Measurements from ENCODE around the gene PCNX2.

PCNX2 gene, protein sequence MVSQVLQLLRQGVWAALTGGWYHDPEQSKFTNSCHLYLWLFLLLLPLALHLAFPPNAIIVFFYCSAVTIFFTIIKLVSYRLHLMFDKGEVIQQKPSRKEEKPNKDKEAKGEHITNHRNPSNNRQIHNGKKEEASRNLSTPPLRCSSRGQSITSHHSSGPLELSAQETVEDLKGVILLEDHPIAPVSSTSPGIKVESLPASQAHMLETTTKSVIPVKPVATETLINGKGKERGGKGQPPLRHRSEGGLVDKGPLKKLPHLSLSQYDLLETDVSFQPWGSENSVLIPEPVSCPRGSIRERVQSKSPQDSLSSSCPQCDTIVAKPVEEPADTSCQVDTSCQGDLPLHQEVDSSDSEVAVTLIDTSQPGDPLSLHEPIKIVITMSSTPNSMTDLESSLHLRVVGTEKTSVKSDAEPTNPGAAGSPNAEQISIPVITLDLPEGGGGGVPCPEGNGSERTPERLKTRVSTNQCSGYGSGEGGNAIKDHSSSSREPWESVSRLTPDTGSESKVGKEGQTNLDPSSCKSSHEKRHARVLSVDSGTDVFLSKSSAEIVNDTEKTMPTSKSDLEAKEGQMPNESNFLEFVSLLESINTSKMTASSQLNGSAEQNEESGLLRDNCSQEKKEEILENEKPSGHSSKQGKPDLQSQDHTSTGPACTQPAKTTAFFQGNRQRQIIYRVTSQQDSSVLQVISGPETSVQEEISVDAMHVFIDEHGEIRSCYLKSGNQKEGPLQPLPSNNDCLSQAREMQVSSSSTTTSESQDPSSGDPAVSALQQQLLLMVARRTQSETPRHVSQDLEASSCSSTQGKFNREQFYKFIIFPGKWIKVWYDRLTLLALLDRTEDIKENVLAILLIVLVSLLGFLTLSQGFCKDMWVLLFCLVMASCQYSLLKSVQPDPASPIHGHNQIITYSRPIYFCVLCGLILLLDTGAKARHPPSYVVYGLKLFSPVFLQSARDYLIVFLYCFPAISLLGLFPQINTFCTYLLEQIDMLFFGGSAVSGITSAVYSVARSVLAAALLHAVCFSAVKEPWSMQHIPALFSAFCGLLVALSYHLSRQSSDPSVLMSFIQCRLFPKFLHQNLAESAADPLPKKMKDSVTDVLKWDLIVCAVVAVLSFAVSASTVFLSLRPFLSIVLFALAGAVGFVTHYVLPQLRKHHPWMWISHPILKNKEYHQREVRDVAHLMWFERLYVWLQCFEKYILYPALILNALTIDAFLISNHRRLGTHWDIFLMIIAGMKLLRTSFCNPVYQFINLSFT (N-terminal part only)

DNA sequence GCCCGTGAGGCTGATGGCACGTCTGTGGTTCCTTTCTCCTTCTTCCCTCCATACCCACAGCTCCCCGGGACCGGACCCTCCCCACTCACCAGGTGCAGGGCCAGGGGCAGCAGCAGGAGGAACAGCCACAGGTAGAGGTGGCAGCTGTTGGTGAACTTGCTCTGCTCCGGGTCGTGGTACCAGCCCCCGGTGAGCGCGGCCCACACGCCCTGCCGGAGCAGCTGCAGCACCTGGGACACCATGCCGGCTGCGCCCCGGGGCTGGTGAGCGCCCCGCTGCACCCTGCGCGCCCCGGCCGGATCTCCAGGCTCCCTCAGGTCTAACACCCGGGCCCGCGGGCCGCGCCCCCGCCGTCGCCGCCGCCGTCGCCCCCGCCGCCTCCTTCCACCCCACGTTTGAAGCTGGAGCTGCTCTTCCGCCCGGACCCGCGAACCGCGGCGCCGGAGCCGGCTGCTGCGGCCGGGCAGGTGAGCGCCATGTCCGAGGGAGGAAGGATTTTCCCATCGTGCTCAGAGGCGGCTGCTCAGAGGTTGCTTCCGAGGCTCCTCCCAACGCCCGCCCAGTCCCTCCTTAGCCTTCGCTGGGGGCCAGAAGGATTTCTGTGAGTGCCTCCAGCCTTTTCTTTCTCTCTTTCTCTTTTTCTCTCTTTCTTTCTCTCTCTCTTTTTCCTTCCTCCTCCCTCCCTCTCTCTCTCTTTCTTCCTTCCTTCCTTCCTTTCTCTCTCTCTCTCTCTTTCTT is at the start of gene PCNX2:
PCNX2 (minus strand) TSS at position 489 of the 738 bp plus-strand sequence; CDS start at position 242, 247 bp downstream.
- DNase-seq (ENCODE audit: low read depth, low spot score), result no peak

DNA sequence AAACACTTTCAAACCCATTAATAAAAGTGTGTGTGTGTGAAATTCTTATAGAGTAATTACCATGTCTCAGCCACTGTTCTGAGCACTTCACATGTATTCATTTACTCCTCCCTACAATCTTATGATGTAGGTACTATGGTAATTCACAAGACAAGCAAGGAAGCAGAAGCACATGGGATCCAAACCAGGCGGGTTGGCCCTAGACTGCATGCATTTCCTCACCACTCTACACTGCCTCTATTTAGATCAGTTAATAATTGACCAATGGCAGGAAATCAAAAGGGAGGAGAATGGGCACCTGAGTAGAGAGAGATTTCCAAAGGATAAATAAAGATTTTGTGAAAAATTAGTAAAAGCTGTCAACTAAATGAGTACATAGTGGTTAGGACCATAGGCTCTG is 47.7 kb upstream of the PCNX2 start:
- no peak for DNase-seq (ENCODE audit: low read depth, low spot score)

DNA sequence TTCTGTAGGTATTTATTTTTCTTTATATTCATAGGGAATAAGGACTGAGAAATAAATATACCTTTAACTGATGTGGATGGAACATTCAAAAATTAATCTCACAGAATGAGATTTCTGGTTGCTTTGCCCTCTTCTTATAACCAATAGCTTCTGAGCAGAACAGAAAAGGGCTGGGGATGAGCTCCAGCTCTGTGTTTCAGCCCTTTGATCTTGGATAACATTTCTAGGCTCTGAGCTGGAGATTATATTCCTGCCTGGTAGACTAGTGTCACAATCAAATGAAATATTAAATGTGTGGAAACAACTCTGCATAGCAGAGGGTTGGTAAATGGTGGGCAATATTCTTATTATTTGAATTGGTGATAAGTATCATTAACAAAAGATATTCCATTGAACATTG is 46.6 kb upstream of the PCNX2 start:
- DNase-seq (ENCODE audit: low read depth, low spot score), result no peak

DNA sequence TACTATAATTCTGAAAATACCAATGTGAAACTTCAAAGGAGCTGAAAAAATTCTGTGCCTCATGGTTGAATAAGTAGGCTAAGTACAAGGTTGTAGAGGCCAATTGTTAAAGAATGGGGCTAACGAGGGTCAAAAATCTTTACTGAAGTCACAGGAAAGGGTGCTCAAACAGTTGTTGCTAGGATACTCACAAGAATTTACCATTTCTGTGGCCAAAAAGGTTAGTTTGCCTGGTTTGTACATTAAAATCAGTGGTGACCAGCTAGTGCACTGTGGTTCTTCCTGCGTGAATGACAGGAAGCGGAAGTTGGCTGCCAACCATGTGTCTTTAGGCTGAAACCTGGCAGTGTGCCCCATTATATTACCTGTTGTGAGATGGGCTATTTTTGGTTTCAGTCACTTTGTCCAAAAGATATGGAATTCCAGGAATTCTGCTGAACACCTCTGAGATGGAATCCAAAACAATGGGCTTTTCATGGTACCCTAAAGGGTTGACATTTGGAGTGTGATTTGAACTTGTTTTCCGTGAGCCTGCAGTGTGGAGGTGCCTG is 45.5 kb upstream of the PCNX2 start:
- DNase-seq (ENCODE audit: low read depth, low spot score), result no peak

DNA sequence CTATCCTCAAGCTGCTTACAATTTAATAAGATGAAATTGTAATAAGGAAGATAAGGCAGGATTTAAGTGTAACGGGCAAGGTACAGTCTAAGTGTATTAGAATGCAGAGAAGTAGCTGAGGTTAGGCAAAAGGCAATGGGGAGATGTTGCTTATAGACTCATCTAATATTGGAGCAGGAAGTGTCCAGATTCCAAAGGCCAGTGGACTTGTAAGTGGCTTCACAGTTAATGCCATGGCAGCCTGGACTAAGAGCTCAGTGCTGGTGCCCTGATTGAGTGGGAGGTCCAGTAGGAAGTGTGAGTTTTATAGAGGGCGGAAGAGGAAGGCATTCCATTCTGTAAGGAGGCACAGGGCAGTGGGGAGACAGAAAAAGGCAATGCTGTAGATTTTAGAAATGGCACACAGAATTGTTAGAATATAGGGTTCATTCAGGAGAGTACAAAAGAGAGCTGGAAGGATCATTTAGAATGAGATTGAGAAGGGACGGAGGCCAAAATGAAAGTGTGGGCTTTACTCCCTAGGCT is 44.6 kb upstream of the PCNX2 start:
- DNase-seq (ENCODE audit: low read depth, low spot score), result no peak

DNA sequence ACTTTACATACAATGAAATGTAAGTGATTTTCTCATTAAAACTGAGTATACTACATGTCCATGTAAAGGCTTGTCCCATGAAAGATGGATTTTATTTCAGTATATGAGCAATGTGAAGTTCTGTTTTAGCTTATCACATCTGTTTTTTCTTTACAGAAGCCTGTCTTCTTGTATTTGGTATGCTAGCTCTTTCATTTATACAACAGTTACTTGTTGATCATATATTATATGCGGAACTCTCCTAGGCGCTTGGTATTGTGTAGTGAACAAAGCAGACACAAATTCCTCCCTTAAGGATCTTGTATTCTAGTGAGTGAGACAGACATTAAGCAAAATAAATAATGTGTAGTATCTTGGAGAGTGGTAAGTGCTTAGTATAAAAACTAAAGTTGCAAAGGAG is 42.6 kb upstream of the PCNX2 start:
- no peak for DNase-seq (ENCODE audit: low read depth, low spot score)

DNA sequence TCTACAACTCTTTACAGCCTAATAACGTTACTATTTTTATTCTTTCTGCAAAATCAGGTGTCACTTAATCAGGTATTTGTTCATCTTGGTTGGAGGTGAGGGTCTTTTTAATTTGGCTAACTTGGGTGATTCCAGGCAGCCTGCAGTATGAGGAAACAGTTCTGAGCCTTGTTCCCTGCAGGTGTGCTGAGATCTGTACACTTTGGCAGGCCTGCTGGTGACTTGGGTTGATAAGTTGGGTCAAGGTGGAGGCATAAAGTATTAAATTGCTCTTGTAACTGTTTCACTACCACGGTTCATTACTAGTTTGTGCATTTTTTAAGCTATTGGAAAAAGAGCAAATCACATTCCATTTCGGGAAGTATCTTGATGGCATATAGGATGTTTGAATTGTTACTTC is 42.0 kb upstream of the PCNX2 start:
- DNase-seq (ENCODE audit: low read depth, low spot score), result no peak

DNA sequence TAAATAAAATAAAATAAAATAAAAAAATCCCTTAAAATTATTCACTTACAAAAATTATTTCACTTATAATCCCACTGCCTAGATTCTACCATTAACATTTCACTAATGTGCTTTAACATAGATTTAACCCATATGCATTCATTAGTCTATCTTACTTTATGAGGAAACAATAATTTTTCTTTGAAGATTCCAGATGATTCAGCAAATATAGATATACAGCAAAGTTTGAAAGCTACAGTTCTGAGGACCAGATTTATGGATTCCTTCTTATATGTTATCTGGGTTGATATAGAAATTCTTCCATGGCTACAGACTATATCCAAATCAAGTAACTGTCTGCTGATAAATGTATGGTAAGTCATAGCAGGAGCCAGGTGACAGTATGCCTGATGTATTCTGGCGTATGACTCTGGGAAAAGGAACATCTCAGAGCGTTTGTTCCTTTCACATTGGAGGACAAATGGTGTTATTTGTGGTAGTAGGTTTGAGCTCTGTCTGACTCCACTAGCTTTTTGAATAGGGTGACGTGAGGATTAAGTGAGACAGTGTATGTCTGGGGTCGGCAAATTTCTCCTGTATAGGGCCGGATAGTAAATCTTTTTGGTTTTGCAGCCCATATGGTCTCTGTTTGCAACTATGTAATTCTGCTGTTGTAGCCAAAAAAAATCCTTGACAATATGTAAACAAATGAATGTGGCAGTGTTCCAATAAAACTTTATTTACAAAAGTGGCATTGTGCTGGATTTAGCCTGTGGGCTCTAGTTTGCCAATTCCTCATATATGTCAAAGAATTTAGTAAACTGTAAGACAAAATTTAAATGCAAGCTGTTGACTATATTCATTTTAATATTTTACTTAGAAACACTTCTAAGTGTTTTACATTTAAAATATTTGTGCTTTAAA is 41.3 kb upstream of the PCNX2 start:
- DNase-seq (ENCODE audit: low read depth, low spot score), result no peak

DNA sequence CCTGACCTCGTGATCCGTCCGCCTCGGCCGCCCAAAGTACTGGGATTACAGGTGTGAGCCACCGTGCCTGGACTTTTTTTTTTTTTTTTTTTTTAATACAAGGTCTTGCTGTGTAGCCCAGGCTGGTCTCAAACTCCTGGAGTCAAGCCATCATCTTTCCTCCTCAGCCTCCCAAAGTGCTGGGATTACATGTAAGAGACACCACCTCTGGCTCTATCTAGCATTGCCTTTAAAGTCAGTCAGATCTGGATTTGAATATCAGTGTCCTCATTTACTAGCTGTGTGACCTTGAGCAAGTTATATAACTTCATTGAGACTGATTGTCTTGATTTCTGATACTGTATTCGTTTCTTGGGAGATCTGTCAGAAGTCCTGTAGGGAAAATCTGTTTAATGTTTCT is 38.6 kb upstream of the PCNX2 start:
- DNase-seq (ENCODE audit: low read depth, low spot score), result no peak

DNA sequence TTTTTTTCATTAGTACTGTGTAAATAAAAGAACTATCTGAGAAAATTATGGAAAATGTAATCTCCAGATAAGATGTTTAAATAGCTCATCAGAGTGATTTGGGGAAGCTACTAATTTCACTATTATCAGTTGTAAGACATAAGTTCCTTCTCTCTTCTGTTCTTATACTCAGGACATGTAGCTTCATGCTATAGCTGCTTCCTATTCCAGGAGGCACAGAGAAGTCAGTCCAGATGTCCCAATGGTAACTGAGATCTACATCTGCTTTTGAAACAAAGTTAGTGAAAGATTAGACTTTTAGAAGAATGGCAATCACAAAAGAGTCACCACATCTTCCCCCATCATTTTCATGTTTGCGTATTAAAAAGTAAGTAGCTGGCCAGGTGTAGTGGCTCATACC is 37.6 kb upstream of the PCNX2 start:
- no peak for DNase-seq (ENCODE audit: low read depth, low spot score)

DNA sequence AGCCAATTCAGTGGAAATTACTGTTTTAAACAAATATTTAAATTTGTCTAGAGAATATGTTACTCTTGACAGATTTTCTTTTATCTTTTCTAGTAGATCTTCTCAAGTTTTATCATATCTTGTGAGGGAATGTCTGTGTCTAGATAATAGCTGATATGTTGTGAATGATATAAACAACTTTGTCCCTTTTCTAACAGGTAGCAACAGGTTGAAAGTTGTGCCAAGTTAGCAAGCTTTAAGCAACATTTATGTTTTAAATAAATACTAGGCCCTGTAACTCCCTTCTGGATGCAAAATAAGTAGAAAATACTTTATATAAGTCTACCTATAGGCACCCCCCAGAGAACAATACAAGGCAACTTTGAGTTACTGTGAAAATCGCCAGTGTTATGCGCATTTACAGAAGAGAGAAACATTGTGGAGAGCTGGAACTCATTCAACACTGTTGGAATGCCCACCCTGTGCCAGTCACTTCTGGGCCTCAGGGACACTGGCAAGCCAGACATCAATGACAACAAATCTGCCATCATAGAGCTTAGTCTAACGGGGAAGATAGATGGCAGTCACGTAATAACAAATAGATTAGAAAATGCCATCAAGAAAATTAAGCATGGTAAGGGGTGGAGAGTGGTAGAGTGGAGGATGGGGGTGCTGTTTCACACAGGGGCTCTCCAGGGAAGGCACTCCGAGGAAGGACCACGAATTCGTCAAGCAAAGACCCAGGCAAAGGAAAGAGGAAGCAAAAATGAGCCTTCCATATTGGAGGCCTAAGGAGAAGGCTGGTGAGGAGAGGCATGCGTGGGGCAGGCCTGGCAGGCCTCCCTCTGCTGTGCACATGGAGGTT is 36.4 kb upstream of the PCNX2 start:
- DNase-seq (ENCODE audit: low read depth, low spot score), result no peak

DNA sequence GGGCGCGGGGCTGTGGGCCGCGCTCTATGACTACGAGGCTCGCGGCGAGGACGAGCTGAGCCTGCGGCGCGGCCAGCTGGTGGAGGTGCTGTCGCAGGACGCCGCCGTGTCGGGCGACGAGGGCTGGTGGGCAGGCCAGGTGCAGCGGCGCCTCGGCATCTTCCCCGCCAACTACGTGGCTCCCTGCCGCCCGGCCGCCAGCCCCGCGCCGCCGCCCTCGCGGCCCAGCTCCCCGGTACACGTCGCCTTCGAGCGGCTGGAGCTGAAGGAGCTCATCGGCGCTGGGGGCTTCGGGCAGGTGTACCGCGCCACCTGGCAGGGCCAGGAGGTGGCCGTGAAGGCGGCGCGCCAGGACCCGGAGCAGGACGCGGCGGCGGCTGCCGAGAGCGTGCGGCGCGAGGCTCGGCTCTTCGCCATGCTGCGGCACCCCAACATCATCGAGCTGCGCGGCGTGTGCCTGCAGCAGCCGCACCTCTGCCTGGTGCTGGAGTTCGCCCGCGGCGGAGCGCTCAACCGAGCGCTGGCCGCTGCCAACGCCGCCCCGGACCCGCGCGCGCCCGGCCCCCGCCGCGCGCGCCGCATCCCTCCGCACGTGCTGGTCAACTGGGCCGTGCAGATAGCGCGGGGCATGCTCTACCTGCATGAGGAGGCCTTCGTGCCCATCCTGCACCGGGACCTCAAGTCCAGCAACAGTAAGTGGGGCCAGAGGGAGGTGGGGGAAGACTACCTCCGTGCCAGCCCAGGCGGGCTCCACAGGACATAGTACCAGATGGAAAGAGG is 32.8 kb upstream of the PCNX2 start:
- no peak for DNase-seq (ENCODE audit: low read depth, low spot score)

DNA sequence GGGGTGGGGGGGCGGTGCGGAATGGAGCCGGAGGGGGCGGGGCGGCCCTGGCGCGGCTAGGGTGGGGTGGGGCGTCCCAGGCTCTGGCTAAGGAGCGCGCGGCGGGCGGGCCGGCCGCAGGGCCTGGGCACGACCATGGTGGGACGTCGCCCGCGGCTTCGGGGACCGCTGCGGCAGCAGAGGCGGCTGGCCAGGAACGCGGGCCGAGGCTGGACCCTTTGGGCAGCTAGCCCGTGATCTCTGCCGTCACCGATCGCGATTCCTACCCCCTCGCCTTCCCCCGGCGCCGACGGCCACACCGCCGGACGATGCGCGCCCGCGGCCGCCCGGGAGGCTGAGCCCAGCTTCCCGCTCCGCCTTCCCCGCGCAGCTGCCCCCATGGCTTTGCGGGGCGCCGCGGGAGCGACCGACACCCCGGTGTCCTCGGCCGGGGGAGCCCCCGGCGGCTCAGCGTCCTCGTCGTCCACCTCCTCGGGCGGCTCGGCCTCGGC is 32.2 kb upstream of the PCNX2 start, which contains the start of gene MAP3K21:
MAP3K21 (plus strand) TSS at position 74 of the 491 bp plus-strand sequence; CDS start at position 379, 305 bp downstream.
- DNase-seq (ENCODE audit: low read depth, low spot score), result no peak

DNA sequence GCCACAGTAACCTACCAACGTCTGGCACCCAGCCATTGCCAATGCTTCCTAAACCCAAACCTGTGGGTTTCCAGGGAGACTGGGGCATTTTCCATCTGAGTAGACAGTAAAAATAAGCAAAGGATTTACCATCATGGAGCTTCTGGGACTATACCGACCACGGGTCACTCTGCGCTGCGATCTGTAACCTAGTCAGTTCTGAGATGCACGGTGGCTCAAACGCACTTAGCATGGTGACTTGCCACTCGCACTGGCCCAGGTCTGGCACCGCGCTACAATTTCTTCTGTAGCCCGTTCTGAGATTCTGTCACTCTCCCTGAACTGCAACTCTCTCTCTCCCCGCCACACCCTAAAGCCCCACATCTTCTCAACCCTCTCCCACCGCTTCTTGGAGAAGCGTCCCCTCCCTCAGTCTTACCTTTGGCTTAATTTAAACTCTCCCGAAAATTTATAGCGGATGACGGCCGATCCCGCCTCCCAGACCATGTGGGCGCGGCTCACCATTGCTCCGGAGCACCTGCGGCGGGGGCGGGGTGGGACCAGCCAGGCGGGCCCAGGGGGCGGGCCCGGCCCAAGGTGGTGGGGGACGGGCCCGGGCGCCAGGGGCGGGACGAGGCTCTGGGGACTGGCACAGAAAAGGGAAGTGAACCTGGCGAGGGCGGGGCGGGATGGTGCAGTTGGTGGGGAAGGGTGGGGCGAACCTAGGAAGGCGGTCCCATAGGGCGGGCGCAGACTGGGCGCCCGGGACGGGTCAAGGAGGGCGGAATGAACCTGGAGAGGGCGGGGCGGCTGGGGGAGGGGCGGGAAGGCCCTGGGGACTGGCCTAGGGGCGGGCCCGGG is 31.5 kb upstream of the PCNX2 start:
- no peak for DNase-seq (ENCODE audit: low read depth, low spot score)

DNA sequence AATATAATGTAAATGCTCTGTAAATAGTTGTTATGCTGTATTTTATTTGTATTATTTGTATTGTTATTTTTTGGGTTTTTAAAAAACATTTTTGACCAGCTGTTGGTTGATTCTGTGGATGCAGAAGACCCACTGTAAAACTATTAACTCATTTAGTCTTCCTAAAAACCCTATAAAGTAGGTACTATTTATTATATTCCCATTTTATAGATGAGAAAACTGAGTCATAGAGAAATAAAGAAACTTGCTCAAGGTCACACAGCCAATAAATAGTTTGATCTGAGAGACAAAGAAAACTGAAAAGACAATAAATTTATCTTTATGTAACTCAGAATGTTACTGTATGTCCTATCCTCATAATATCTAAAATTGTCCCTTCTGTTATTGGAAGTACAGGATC is 30.8 kb upstream of the PCNX2 start:
- no peak for DNase-seq (ENCODE audit: low read depth, low spot score)

DNA sequence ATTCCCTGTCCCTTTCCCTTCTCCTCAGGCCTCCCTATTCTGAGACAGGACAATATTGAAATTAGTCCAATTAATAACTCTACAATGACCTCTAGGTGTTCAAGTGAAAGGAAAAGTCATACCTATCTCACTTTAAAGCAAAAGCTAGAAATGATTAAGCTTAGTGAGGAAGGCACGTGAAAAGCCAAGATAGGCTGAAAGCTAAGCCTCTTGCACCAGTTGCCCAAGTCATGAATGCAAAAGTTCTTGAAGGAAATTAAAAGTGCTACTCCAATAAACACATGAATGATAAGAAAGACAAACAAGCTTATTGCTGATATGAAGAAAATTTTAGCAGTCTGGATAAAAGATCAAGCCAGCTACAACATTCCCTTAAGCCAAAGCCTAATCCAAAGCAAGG is 28.2 kb upstream of the PCNX2 start:
- no peak for DNase-seq (ENCODE audit: low read depth, low spot score)

DNA sequence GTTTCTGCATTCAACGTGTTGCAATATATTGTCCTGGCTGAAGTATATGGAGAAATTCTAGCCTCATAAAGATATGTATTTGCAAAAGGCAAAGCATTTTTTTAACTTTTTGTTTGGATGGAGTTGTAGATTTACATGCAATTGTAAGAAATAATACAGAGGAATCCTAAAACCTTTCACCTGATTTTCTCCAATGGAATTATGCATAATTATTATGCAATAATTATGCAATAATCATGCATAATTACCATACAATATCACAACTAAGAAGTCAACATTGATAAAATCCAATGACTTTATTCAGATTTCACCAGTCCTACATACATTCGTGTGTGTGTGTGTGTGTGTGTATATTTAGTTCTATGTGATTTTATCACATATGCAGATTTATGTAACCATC is 24.5 kb upstream of the PCNX2 start:
- DNase-seq (ENCODE audit: low read depth, low spot score), result no peak

All from smooth muscle cell of the brain vasculature (primary cell).